ENCODE measurements around the gene NUP153. TPM values are rescaled to one million over a fixed set of nuclear protein-coding genes. Genes with fewer than 3 reads are reported as not detected.
"Not testable (repeated sequence)": the region's sequence is repeated elsewhere in the genome, so short reads cannot be mapped to it uniquely, and the experiment has no call there.

NUP153 gene
- total RNA-seq, 4 donors from 2014 or later: 30.0 to 33.5 (median 33.0) TPM

DNA sequence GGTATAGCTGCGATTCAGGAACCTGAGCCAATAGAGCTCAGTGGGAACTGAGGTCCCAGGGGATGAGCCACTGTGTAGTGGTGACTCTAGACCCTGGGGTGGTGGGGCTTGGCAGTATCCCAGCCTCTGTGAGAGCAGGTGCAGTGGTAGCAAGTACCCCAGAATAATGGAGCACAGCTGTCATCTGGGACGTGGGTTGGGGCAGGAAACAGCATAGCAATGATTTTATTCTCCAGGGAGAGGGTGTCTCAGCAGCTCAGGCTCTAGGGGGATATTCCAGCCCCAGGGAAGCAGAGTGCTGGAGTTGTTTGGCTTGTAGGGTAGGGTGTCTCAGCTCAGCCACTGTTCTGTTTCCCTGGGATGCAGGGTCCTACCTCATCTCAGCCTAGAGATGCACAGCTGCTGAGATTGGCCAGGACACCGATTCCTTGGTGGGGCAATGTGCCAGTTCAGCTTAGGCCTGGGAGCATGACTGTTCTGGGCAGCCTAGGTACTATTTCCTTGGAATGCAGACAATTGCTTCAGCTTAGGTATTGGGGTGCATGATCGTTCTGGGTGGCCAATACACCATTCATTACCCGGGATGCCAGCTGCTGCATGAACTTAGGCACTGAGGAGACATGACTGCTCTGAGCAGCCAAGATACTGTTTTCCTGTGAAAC, 34.0 kb upstream of the NUP153 start:
- DNase-seq (ENCODE audit: low spot score in 2 of 2): no peak
- Histone ChIP-seq H3K36me3 (no peaks in the 10 kb centered on the region), H3K4me1 (no peaks in the 10 kb centered on the region), H3K27me3 (no peaks in the 10 kb centered on the region), H3K9me3 (peaks cover 0 to 37% (median 5%) of the 10 kb centered on the region in 4 donors), H3K4me3 (no peak overlapping the region), H3K27ac (no peak overlapping the region)
- 61 to 62% methylated on average over 4 to 5 of the region's 5 CpGs for WGBS, 2 donors
- TF ChIP-seq, protein P1, sequence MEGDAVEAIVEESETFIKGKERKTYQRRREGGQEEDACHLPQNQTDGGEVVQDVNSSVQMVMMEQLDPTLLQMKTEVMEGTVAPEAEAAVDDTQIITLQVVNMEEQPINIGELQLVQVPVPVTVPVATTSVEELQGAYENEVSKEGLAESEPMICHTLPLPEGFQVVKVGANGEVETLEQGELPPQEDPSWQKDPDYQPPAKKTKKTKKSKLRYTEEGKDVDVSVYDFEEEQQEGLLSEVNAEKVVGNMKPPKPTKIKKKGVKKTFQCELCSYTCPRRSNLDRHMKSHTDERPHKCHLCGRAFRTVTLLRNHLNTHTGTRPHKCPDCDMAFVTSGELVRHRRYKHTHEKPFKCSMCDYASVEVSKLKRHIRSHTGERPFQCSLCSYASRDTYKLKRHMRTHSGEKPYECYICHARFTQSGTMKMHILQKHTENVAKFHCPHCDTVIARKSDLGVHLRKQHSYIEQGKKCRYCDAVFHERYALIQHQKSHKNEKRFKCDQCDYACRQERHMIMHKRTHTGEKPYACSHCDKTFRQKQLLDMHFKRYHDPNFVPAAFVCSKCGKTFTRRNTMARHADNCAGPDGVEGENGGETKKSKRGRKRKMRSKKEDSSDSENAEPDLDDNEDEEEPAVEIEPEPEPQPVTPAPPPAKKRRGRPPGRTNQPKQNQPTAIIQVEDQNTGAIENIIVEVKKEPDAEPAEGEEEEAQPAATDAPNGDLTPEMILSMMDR (IDR thresholded peaks at IDR 0.05): no peak
- TF ChIP-seq EP300 (IDR thresholded peaks at IDR 0.05) (no peak), POLR2A (IDR thresholded peaks at IDR 0.05) (no peak)

DNA sequence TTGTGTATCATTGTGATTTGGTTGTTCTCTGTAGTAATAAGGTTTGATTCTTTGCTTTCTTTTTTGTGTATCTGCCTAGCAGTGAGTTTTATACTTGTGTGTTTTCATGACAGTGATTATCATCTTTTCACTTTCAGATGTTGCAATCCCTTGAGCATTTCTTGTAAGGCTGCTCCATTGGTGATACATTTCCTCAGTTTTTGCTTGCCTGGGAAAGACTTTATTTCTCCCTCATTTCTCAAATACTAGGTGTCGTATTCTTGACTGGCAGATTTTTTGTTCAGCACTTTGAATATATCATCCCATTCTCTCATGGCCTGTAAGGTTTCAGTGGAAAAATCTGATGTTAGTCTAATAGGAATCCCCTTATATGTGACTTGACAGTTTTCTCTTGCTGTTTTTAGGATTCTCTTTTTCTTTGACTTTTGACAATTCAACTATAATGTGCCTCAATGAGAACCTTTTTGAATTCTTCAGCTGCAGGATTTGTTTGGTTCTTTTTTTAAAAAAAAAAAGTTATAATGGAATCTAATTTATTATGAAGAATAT, 31.1 kb upstream of the NUP153 start:
- H3K4me3 ChIP-seq: no peak overlapping the region
- no peak overlapping the region for H3K27ac ChIP-seq
- TF ChIP-seq, protein P1 (IDR thresholded peaks at IDR 0.05): no peak
- H3K27me3 ChIP-seq: no peaks in the 10 kb centered on the region
- no peaks in the 10 kb centered on the region for H3K36me3 ChIP-seq
- no peak for DNase-seq (ENCODE audit: low spot score in 2 of 2)
- peaks cover 0 to 37% (median 5%) of the 10 kb centered on the region in 4 donors for H3K9me3 ChIP-seq
- H3K4me1 ChIP-seq: no peaks in the 10 kb centered on the region
- 89% methylated on average over 1 of the region's 1 CpG for WGBS, 2 donors

DNA sequence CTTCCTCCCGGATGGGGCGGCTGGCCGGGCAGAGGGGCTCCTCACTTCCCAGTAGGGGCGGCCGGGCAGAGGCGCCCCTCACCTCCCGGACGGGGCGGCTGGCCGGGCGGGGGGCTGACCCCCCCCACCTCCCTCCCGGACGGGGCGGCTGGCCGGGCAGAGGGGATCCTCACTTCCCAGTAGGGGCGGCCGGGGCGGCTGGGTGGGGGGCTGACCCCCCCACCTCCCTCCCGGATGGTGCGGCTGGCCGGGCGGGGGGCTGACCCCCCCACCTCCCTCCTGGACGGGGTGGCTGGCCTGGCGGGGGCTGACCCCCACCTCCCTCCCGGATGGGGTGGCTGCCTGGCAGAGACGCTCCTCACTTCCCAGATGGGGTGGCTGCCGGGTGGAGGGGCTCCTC, 28.6 kb upstream of the NUP153 start:
- H3K9me3 ChIP-seq: peaks cover 0 to 37% (median 5%) of the 10 kb centered on the region in 4 donors
- H3K4me1 ChIP-seq; DNase-seq (ENCODE audit: low spot score in 2 of 2); H3K27ac ChIP-seq; H3K4me3 ChIP-seq; H3K36me3 ChIP-seq; H3K27me3 ChIP-seq: not testable (repeated sequence)
- WGBS, 2 donors: 97 to 100% methylated on average over 1 to 10 of the region's 27 CpGs

DNA sequence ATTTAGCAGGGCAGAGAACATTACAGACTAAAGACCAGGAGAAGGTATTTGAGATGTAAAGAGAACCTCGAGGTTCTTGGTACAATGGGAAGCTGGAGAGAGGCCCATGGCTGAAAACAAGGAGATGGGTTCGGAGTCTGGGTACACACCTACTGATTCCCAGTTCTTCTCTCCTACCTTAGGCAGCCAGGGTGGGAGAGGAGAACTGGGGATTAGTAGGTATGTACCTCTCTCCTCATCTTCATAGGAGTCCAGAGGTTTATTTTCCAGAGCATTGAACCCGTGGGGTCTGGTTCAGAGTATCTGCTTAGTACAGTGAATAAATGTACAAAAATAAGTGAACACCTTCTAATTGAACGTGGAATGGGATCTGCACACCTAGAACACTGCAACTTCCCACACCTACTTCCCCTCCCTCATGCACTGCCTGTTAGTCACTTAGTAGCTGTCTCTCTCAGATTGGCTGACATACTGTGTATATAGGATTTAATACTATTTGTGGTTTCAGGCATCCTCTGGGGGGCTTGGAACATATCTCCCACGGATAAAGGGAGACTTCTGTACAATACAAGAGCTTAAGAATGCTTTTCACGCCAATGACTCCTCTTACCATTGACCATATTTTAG, 23.5 kb upstream of the NUP153 start:
- Histone ChIP-seq H3K9me3 (no peaks in the 10 kb centered on the region), H3K36me3 (no peaks in the 10 kb centered on the region), H3K27me3 (no peaks in the 10 kb centered on the region), H3K4me1 (peaks cover 0 to 1% (median 0%) of the 10 kb centered on the region in 4 donors), H3K4me3 (no peak overlapping the region), H3K27ac (no peak overlapping the region)
- DNase-seq (ENCODE audit: low spot score in 2 of 2): no peak
- TF ChIP-seq POLR2A (IDR thresholded peaks at IDR 0.05) (no peak), EP300 (IDR thresholded peaks at IDR 0.05) (no peak)
- TF ChIP-seq, protein P1 (IDR thresholded peaks at IDR 0.05): no peak
- 80 to 82% methylated on average over 6 of the region's 6 CpGs for WGBS, 2 donors

DNA sequence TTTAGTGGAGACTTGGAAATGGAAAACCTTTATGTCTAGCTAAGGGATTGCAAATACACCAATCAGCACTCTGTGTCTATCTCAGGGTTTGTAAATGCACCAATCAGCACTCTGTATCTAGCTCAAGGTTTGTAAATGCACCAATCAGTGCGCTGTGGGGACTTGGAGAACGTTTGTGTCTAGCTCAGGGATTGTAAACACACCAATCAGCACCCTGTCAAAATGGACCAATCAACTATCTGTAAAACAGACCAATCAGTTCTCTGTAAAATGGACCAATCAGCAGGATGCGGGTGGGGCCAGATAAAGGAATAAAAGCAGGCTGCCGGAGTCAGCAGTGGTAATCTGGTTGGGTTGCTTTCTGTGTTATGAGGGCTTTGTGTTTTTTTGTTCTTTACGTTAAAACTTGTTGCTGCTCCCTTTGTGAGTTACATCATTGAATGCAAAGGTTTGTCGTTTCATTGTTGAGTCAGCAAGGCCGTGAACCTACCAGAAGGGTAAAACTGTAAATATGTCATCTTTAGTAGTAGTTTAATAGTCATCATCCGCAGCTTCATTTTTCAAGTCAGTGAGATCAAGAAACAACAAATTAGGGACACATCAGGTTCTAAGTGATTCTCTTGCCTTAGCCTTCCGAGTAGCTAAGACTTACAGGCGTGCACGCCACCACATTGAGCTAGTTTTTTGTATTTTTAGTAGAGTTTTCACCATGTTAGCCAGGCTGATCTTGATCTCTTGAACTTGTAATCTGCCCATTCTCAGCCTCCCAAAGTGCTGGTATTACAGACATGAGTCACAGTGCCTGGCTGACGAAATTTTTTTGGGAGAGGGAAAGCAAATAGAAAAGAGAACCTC, 22.7 kb upstream of the NUP153 start:
- Histone ChIP-seq H3K4me1 (peaks cover 0 to 5% (median 0%) of the 10 kb centered on the region in 4 donors), H3K27me3 (no peaks in the 10 kb centered on the region), H3K27ac (no peak overlapping the region), H3K36me3 (no peaks in the 10 kb centered on the region), H3K4me3 (no peak overlapping the region), H3K9me3 (no peaks in the 10 kb centered on the region)
- no peak for DNase-seq (ENCODE audit: low spot score in 2 of 2)
- 85 to 87% methylated on average over 12 of the region's 12 CpGs for WGBS, 2 donors
- TF ChIP-seq EP300 (IDR thresholded peaks at IDR 0.05) (no peak), POLR2A (IDR thresholded peaks at IDR 0.05) (no peak)
- TF ChIP-seq, protein P1 (IDR thresholded peaks at IDR 0.05): no peak

All from tibial nerve (tissue), 4 donors.